Tibial artery (tissue), 4 donors: ENCODE measurements around the gene APOBEC2.

Experiments
- DNase-seq, 2 donors: peaks; one replicate each; pipeline ENCODE4 v3.0.0-alpha.2; 2019
- H3K27ac ChIP-seq, 2 donors: fragments of 200-600 bp; sonication (generic) in 1 of 2; 1 replicate in 1 of 2; 2 replicates in 1 of 2; pipeline ENCODE4 v1.5.1; 2018 to 2019; ENCODE audit warnings: mild to moderate bottlenecking in 1 of 2
- H3K27me3 ChIP-seq, 2 donors: fragments of 200-600 bp; sonication (generic) in 1 of 2; one replicate each; pipeline versions ENCODE4 v1.5.1 to v1.6.0; 2016 to 2019
- H3K36me3 ChIP-seq, 3 donors: fragments of 200-600 bp; sonication (generic) in 2 of 3; one replicate each; pipeline ENCODE4 v1.5.1; 2016 to 2019; ENCODE audit warnings: mild to moderate bottlenecking in 2 of 3
- H3K4me1 ChIP-seq, 4 donors: fragments of 200-600 bp; sonication (generic) in 2 of 4; 1 replicate in 3 of 4; 2 replicates in 1 of 4; pipeline ENCODE4 v1.5.1; 2016 to 2019
- H3K4me3 ChIP-seq, 2 donors: fragments of 200-600 bp; sonication (generic) in 1 of 2; 1 replicate in 1 of 2; 2 replicates in 1 of 2; pipeline ENCODE4 v1.5.1; 2018 to 2019; ENCODE audit warnings: mild to moderate bottlenecking in 2 of 2
- H3K9me3 ChIP-seq, 3 donors: fragments of 200-600 bp; sonication (generic) in 1 of 3; one replicate each; pipeline ENCODE4 v1.5.1; 2016 to 2019
- intact Hi-C: fragments of 100-400 bp; cut with DNase I; formaldehyde crosslinking; loops from one replicate; pipeline ENCODE4 v1.15.0; 2023; ENCODE audit warnings: low total_unique reads
- TF ChIP-seq, protein P1 (sequence below), 2 experiments: fragments of 200-600 bp in 1 of 2; fragments of 450-650 bp in 1 of 2; IDR thresholded peaks; one replicate each; pipeline ENCODE4 v1.5.1; 2017 to 2019; ENCODE audit warnings: antibody characterized with exemption in 2 of 2, mild to moderate bottlenecking in 1 of 2, moderate library complexity in 1 of 2

Gene APOBEC2

DNA sequence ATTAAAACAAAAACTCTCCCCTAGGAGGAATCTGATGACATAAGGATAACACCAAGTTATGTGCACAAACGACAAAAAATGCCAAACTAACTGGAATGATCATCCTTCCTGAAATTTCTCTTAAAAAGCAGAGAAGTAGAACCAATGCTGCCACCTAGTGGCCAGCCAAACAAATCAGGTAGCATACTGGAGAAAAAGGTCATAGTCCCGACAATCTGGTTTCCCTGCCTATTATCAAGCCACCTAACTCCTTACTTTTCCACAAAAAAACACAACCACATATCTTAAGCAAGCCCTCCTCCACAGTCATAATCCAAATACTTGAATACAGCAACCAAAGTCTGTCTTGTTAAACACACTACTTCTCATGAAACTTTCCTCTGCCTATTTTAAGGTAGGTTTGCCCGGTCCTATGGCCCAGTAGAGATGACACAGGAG, 13.9 kb downstream of the APOBEC2 start:
- H3K4me1 ChIP-seq = peaks cover 0 to 10% (median 8%) of the 10 kb centered on the region in 4 donors
- H3K27me3 ChIP-seq = no peaks in the 10 kb centered on the region
- no peak overlapping the region for H3K4me3 ChIP-seq
- H3K9me3 ChIP-seq = no peaks in the 10 kb centered on the region
- peak in 1 of 2 donors; percentile 79 for DNase-seq
- TF ChIP-seq, protein P1, sequence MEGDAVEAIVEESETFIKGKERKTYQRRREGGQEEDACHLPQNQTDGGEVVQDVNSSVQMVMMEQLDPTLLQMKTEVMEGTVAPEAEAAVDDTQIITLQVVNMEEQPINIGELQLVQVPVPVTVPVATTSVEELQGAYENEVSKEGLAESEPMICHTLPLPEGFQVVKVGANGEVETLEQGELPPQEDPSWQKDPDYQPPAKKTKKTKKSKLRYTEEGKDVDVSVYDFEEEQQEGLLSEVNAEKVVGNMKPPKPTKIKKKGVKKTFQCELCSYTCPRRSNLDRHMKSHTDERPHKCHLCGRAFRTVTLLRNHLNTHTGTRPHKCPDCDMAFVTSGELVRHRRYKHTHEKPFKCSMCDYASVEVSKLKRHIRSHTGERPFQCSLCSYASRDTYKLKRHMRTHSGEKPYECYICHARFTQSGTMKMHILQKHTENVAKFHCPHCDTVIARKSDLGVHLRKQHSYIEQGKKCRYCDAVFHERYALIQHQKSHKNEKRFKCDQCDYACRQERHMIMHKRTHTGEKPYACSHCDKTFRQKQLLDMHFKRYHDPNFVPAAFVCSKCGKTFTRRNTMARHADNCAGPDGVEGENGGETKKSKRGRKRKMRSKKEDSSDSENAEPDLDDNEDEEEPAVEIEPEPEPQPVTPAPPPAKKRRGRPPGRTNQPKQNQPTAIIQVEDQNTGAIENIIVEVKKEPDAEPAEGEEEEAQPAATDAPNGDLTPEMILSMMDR (IDR thresholded peaks at IDR 0.05) = peak; percentile 69
- intact Hi-C loops = loop anchor here (5.0 to 10.0 kb wide), 2 partner anchors 40 to 62 kb away; no protein-coding TSS in a partner anchor
- peaks cover 20 to 56% (median 25%) of the 10 kb centered on the region in 3 donors for H3K36me3 ChIP-seq
- H3K27ac ChIP-seq = no peak overlapping the region

DNA sequence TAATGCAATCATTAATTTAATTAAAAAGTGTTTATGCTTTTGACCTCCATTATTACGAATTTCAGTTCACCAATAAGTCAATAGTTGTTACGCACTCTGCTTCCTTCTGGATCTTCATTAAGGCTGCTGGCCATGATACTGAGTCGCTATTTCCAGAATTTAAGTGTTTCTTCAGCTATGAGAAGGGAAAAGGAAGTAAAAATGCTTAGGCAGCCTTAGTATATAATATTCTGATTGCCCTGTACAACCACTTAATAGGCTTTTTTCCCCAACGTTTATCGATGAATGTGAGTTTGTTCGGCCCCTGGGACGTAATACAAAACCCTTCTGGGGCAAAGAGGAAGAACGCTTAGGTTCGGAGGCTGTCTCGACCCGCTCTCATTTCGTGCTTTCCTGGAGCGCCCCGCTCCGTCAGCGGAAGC, 18.5 kb downstream of the APOBEC2 start:
- DNase-seq = no peak
- H3K27ac ChIP-seq = peak overlapping the region; percentile 99
- H3K36me3 ChIP-seq = peaks cover 0 to 22% (median 0%) of the 10 kb centered on the region in 3 donors

DNA sequence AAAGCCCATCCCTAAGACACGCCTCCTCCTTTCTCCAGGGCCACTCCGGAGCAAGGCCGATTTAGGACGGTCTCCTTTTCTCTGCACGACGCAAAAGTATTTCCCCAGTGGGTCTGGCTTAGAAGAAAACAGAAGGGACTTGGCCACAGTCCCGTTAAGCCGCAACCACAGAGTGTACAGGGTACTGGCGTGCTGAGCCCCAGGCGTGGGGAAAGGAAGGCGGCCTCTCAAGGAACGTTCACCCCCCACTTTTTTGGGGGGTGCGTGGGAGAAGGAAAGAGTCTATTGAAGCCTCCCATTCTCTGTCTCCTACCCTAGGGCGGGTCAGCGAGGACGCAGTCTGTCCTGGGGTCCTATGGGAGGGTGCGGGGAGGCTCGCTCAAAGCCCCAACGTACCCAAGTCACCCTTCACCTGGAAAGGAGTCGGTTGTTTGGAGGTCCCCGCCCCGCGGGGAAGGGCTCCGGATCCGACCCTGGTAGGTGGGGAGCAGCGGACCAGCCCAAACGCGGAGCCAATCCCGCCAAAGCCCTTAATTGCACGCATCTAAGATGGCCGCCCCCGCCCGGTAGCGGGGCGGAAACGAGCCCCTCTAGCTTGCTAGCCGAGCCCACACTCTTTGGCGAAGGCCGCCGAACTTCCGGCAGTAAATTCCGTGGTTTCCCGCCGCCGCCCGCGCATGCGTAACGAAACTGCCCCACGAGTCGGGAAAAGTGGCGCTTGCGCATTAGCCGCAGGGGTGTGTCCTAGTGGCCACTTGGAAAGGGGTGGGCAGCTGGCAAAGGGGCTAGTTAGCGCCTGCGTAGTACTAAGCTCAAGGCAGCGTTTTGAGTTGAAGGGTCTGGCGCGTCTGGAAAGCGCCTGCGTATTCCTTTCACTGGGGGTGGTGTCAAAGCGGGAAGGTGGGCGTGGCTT, 19.2 kb downstream of the APOBEC2 start, which contains the start of gene OARD1:
TSS of gene OARD1 (minus strand) at position 434 of the 913 bp plus-strand sequence. CDS start 722 bp downstream, outside the sequence.
- intact Hi-C loops = no loop called here
- no peaks in the 10 kb centered on the region for H3K9me3 ChIP-seq
- peaks cover 0 to 22% (median 0%) of the 10 kb centered on the region in 3 donors for H3K36me3 ChIP-seq
- TF ChIP-seq, protein P1 (IDR thresholded peaks at IDR 0.05) = no peak
- DNase-seq = peak; percentile 99 to 100
- H3K27me3 ChIP-seq = no peaks in the 10 kb centered on the region
- peaks cover 5 to 39% (median 25%) of the 10 kb centered on the region in 4 donors for H3K4me1 ChIP-seq
- peak within 1 kb of the TSS; percentile 99 for H3K27ac ChIP-seq
- peak within 1 kb of the TSS; percentile 85 to 89 for H3K4me3 ChIP-seq

More for the DNA sequence above, 18.5 kb downstream of the APOBEC2 start:
- no peaks in the 10 kb centered on the region for H3K9me3 ChIP-seq
- no peaks in the 10 kb centered on the region for H3K27me3 ChIP-seq
- H3K4me1 ChIP-seq = peaks cover 5 to 35% (median 24%) of the 10 kb centered on the region in 4 donors
- peak overlapping the region; percentile 85 to 89 for H3K4me3 ChIP-seq
- intact Hi-C loops = no loop called here
- TF ChIP-seq, protein P1 (IDR thresholded peaks at IDR 0.05) = no peak

DNA sequence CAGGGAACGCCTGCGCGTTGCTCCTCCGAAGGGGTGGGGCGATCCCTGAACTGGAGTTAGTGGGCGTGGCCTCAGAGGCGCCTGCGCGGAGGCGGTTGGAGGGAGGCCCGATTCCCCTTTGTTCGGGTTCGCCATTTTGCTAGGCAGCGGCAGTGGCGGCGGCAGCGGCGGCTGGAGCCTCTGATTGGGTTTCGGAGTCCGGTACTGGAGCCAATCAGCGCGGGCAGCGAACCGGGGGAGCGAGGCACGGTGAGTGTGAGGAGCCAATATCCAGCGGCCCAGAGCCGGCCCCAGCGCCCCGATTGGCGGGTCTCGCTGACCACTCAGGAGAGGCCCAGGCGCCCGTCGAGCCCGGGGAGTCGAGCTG, 19.8 kb downstream of the APOBEC2 start, which contains the start of gene NFYA:
TSS of gene NFYA (plus strand) at position 139 of the 367 bp plus-strand sequence. CDS start 6,116 bp downstream, outside the sequence.
- no peaks in the 10 kb centered on the region for H3K27me3 ChIP-seq
- peaks cover 5 to 39% (median 25%) of the 10 kb centered on the region in 4 donors for H3K4me1 ChIP-seq
- peaks cover 0 to 19% (median 0%) of the 10 kb centered on the region in 3 donors for H3K36me3 ChIP-seq
- intact Hi-C loops = no loop called here
- TF ChIP-seq, protein P1 (IDR thresholded peaks at IDR 0.05) = no peak
- no peaks in the 10 kb centered on the region for H3K9me3 ChIP-seq
- DNase-seq = peak in 1 of 2 donors; percentile 98
- peak within 1 kb of the TSS; percentile 99 for H3K27ac ChIP-seq
- peak within 1 kb of the TSS; percentile 85 to 89 for H3K4me3 ChIP-seq

DNA sequence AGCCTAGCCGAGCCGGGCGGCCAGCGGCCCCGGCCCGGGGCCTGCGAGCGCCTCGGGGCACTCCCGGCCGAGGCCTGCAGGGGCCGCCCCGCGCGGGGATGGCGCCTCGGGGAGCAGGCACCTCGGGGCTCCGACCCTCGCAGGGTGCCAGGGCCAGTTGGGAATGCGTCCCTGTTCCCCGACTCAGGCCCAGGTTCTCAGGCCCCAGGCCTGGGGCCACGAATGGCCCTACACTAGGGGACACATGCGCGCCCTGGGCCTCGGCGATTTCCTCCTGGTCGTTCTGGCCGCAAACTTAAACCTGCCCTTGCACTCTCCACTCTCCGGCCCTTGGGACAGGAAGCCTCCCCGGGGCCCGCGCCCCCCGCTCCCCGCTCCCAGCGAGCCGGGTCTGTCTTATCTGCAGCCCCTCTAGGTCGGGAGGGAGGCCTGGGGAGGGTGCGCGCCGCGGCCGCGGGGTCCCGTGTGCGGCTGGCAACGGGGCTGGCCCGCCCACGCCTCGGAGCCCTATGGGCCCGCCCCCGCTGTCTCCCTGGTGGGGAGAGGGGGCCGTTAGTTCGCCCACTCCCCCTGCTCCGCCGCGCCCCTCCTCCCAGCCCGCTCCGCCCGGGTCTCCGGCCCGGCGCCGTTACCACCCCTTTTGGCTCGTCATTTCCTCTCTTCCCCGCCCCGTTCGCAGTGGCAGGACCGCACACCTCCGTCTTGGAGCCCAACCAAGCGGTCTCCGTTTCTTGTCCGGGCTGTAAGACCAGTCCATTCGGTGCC, 20.4 kb downstream of the APOBEC2 start:
- no peaks in the 10 kb centered on the region for H3K9me3 ChIP-seq
- peaks cover 5 to 39% (median 25%) of the 10 kb centered on the region in 4 donors for H3K4me1 ChIP-seq
- H3K27me3 ChIP-seq = no peaks in the 10 kb centered on the region
- peak overlapping the region; percentile 85 to 89 for H3K4me3 ChIP-seq
- peaks cover 0 to 14% (median 0%) of the 10 kb centered on the region in 3 donors for H3K36me3 ChIP-seq
- H3K27ac ChIP-seq = peak overlapping the region; percentile 99
- DNase-seq = peak; percentile 80 to 92
- intact Hi-C loops = no loop called here
- TF ChIP-seq, protein P1 (IDR thresholded peaks at IDR 0.05) = peak; percentile 12 to 55
